Glomerular endothelial cell (primary cell): ENCODE data around the gene SLC38A6. TPM values are rescaled to one million over a fixed set of nuclear protein-coding genes. Genes with fewer than 3 reads are reported as not detected.

Source experiments
- DNase-seq: peaks from one replicate; pipeline ENCODE4 v3.0.0-alpha.2; 2011; ENCODE audit warnings: low read depth, low spot score; ENCODE audit errors: extremely low read depth
- total RNA-seq: library from RNA; depleted of rRNA; stranded (reverse); fragments of >200 nt; gene quantifications from 2 replicates; pipeline ENCODE4 v1.2.3, GENCODE V29; 2015

The SLC38A6 gene
- total RNA-seq, result 40.9 and 43.0 TPM in 2 replicates

GRCh38 chr14:60980811-60981632 is at the start of gene SLC38A6, which contains the start of gene TRMT5:
Gene SLC38A6 (plus strand): TSS chr14:60981245. CDS start chr14:60981278, 33 bp downstream.
Gene TRMT5 (minus strand): TSS chr14:60981079. CDS start chr14:60980973, 106 bp downstream.
- DNase-seq, result peak; percentile 66

DNA sequence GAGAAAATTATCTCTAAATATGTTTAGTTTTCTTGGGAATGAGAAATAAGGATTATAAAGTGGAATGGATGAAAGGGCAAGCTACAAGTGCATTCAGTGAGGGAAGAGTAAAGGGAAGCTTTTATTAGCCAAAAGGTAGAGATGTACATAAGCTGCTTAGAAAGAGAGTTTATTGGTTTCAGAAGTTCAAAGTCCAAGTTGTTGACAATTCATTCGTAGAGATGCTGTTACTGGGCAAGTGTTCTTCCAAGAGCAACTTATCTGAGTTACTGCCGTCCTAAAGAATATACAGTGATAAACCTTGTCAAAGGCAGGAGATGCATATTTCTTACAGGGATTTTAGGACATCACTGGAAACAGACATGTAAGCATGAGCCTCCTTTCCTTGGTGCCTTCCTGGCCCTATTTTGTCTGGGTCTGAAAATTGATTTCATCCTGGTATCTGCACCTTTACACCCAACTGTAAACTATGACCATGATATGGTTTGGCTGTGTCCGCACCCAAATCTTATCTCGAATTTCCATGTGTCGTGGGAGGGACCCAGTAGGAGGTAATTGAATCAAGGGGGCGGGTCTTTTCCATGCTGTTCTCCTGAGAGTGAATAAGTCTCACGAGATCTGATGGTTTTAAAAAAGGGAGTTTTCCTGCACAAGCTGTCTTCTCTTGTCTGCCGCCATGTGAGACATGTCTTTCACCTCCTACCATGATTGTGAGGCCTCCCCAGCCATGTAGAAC is 47.0 kb upstream of the SLC38A6 start:
- no peak for DNase-seq

DNA sequence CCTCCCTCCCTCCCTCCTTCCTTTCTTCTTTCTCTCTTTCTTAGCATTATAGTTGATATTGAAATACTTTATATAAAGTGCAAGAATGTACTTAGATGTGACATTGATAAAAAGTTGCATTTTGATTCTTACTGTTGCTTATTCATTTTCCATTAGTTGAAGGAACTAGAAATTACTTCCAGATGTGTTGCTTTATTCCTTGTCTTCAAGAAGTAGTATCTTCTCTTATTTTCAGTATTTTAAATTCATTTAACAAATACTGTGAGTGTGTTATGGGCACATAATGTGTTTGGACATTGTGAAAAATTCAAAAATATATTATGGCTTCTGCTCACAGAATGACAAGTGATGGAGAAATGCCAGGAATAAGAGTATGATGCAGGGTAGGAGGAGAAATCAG is 45.7 kb upstream of the SLC38A6 start:
- DNase-seq, result no peak

GRCh38 chr14:60943637-60944032 is 37.4 kb upstream of the SLC38A6 start:
- no peak for DNase-seq

DNA sequence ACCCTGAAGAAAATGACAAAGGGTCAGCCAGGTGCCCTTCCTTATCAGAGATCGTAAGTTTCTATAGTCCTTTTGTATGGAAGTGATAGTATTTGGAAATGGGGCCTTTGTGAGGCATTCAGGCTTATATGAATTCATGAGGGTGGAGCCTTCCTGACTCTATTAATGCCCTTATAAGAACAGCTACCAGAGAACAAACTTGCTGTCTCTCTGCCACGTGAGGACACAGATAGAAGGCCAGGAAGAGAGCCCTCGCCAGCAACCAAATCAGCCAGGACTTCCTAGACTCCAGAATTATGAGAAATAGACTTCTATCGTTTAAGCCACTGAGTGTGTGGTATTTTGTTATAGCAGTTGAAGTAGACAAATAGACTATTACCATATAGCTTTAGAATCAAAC is 36.8 kb upstream of the SLC38A6 start:
- no peak for DNase-seq

DNA sequence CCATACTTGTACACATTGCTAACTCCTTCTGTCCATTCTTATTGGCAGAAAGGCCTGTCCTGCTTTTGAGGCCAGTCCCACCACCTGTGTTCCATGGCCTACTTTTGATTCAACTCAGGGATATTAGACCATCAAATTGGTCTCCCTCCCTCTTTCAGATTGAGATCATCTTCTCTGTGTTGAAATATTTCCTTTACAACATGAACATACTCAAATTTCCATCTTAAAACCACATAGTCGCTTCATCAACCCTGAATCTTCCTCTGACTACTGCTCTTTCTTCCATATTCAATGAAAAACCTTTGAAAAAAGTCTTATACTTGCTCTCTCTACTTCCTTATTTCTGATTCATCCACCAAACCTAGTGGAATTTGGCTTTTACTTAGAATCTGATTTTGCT is 35.1 kb upstream of the SLC38A6 start:
- no peak for DNase-seq

DNA sequence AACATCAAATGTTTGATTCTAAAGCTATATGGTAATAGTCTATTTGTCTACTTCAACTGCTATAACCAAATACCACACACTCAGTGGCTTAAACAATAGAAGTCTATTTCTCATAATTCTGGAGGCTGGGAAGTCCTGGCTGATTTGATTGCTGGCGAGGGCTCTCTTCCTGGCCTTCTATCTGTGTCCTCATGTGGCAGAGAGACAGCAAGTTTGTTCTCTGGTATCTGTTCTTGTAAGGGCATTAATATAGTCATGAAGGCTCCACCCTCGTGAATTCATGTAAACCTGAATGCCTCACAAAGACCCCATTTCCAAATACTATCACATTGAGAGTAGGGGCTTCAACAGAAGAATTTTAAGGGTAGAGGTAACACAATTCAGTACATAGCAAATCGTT is 34.3 kb upstream of the SLC38A6 start:
- DNase-seq, result no peak

- no peak for DNase-seq
Measured at GRCh38 chr14:60951776-60952435, 29.1 kb upstream of the SLC38A6 start.

DNA sequence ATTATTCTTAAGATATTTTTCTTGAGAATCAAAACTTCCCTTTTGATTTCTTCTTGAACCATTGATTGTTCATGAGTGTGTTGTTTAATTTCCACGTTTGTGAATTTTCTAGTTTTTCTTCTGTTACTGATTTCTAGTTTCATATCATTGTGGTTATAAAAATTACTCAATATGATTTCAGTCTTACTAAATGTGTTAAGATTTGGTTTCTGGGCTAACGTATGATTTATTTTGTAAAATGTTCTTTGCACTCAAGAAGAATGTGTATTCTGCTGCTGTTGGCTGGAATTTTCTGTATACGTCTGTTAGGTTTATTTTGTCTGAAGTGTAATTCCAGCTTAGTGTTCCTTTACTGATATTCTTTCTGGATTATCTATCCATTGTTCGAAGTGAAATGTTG is 24.8 kb upstream of the SLC38A6 start:
- DNase-seq, result no peak

DNA sequence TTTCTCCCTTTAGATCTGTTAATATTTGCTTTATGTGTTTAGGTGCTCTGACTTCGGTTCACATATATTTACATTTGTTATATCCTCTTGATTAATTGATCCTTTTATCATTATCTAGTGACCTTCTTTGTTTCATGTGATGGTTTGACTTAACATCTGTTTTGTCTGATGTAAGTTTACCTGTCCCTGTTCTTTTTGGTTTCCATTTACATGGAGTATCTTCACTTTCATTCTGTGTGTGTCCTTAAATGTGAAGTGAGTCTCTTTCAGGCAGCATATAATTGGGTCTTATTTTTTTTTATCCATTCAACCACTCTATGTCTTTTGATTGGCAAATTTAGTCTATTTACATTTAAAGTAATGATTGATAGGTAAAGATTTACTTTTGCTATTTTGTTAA is 24.4 kb upstream of the SLC38A6 start:
- DNase-seq, result no peak

DNA sequence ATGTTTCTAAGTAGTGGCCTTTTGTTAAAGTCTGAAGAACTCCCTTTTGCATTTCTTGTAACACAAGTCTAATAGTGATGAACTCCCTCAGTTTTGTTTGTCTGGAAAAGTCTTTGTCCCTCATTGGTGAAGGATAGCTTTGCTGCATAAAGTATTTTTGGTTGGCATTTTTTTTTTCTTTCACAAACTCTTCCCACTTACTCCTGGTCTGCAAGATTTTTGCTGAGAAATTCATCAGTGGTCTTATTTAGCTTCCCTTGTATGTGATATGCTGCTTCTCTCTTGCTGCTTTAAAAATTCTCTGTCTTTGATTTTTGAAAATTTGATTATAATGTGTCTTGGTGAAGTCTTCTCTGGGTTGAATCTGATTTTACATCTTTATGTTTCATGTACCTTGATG is 22.9 kb upstream of the SLC38A6 start:
- no peak for DNase-seq

DNA sequence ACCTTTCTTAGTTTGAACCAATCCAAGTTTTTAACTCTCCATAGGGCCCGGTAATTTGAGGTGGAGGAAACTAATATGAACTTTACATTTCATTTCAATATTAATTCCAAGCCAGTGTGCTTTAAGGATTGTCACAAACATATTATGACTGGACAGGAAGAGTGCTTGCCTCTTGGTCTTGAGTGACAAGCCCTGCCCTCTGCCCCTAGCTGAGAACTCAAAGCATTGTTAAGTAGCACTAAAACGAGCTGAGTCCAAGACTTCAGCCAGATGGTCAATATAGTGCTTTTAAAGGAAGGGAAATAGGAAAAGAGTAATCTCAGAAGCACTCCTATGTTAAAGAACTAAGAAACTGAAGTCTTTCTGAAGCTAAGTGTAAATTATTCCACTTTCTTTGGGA is 17.3 kb upstream of the SLC38A6 start:
- no peak for DNase-seq

DNA sequence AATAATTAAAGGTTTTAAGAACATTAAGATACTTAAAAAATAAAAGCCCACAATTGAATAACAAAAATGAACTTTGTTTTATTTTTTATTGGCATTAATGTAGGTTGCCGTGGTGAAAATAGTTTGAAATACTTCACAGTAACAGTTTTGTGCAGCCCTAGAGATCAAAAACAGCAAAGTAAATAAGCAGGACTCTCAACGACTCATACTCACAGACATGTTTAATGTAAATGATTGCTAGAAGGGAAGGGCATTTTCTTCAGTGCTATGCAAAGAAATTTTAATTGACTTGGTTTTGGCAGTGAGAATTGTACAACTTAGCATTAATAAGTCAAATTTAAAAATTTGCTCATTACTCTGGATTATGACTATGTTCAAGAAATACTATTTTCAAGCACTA is 16.1 kb upstream of the SLC38A6 start:
- DNase-seq, result no peak

DNA sequence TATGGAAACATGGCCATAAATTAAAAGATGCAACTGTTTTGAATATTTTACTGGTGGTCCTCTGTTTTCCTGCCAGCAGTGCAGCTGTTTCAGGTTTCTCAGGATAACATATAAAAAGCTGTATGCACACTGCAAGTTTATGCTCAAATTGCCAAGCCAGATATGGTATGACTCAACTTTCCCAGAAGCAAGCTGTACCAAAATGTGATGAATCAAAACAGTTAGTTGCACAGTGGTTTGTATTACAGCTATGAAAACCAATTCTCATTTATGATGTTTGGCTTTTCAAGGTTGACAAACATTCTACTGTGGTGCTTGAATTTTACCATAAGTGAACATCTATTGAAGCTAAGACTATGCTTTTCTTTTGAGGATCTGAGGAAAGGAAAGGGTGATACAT is 15.6 kb upstream of the SLC38A6 start:
- no peak for DNase-seq

GRCh38 chr14:60968099-60968498 is 12.9 kb upstream of the SLC38A6 start:
- no peak for DNase-seq

DNA sequence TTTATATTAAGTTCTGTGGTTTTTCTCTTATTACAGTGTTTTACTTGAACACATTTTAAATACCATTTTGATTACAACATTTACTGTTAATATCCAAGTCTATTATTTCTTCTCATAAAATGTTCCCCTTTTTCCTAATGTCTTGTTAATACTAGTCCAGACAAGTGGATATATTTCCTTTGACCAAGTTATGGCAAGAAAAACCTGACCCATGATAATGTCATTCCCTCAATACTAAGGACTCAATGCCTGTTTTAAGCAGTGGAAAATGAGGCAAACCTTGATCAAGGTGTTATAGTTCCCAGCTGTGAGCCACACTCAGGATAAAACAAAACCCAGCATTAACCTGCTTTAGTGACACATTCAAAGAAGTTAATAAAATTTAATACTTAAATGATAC is 12.4 kb upstream of the SLC38A6 start:
- DNase-seq, result no peak

DNA sequence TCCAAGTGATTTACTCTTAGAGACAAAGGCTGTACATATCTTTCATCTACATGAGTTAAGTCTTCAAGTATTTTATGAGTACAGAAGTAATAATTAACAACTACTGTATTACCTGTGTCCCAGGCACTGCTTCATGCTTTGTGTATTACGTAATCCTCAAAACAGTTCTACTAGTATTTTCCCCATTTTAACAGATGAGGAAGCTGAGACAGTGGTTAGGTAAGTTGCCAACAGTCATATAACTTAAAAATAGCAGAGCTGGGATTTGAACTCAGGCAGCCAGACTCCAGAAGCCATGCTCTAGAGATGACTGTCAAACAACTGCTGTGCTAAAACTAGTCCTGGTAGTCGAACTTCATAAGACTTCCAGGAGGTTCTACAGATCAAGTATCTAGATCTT is 10.9 kb upstream of the SLC38A6 start:
- DNase-seq, result no peak

GRCh38 chr14:60971271-60971670 is 9.8 kb upstream of the SLC38A6 start:
- DNase-seq, result no peak

DNA sequence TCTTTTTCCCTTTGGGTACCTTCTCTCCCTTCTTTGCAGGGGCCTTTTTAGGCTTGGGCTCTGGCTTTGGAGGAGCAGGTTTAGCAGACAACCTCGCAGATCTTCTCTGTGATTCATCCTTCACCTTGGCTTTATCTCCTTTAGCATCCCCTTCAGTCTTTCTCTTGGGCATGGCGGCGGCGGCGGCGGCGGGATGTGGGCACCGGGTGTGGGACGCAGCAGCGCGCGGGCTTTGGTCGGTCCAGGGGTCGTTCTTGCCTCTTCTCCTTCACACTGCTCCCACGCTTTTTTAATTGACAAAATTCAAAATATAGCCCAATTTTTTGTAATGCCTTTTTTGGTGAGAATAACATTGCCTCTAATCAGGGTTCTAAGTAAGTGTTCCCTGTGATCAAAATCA is 8.8 kb upstream of the SLC38A6 start:
- no peak for DNase-seq

GRCh38 chr14:60973070-60973469 is 8.0 kb upstream of the SLC38A6 start:
- no peak for DNase-seq

DNA sequence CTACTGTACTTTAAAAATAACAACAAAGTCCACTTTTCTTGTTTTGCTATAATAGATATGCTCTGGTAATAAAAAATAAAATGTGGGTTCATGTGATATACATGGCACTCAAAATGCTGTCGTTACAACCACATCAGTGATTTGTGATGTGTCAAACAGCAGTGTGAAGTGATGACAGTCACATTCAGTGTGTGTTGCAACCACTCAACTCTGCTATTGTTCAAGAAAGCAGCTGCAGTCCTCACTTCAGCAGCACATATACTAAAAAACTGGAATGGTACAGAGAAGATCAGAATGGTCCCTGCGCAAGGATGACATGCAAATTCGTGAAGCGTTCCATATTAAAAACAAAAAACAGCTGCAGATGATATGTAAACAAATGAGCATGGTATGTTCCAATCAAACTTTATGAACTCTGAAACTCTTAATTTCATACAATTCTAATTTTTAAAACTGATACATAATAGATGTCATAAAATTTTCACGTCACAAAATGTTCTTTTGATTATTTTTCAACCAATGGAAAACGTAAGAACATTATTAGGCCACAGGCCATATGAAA is 6.9 kb upstream of the SLC38A6 start:
- no peak for DNase-seq
